ENCODE measurements around the gene CARD9.

Gene CARD9

DNA sequence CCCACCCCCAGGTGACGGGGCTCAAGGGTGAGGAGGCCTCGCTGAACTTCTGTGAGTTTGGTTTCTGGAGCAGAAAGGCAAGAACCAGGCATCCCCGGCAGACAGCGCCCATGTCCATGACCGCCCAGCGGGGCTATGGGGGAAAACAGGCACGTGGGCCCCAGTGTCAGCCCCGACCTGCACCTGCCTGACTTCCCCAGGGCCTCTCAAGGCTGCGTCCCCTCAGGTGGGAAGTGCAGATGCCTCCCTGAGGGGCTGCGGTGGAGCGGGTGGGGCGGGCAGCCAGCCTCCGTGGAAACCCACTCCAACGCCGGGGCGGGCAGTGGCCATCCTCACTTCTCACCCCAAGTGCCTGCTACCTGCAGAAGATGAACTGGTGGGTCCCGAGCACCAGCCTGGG is 6.9 kb upstream of the CARD9 start:
- DNase-seq (ENCODE audit: low spot score), result no peak

DNA sequence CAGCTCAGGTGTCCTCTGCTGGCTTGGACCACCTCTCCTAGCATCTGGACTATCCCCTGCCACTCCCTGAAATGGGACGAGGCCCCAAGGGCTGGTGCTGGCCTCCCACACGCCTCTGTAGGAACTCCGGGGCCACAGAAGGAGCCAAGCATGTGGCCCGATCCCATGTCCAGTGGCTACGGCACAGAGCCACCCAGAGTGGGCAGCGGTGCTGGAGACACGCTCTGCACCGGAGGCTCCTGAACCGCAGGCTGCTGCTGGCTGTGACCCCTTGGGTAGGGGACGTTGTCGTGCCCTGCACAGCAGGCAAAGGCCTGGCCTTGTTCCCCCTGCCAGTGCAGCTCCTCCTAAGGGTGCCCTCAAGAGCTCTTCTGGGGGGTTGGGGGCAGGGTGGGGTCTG is 6.4 kb upstream of the CARD9 start:
- no peak for DNase-seq (ENCODE audit: low spot score)

DNA sequence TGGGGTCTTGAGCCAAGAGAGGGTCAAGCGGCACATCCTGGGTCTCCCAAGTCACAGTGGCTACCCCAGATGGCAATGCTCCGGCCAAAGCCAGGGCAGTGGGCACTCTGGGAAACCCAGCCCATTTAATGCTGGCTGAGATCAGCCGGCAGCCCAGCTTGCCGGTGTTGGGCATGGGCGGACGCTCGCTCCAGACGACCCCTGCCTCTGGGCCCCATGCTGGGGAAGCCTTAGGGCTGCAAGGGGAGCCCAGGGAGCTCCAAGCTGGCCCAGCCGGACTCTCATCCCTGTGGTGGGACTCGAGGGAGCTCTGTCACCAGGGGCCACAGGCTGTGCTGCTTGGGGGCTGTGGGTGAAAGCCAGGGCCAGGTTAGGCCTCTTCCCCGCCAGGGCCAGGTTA is 5.9 kb upstream of the CARD9 start:
- DNase-seq (ENCODE audit: low spot score), result no peak

DNA sequence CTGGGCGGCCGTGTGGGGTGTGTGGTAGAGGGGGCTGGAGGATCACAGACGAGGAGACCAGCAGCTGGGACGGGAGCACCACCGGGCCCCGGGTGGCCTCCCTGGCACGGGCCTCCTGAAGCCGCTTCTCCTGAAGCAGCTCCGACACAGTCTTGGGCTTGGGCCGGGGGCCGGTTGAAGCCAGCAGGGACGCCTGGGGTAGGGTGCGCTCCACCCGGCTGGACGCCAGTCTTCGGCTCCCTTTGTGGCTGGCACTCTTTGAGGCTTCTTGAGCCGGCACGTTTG is 5.5 kb upstream of the CARD9 start:
- DNase-seq (ENCODE audit: low spot score), result no peak

DNA sequence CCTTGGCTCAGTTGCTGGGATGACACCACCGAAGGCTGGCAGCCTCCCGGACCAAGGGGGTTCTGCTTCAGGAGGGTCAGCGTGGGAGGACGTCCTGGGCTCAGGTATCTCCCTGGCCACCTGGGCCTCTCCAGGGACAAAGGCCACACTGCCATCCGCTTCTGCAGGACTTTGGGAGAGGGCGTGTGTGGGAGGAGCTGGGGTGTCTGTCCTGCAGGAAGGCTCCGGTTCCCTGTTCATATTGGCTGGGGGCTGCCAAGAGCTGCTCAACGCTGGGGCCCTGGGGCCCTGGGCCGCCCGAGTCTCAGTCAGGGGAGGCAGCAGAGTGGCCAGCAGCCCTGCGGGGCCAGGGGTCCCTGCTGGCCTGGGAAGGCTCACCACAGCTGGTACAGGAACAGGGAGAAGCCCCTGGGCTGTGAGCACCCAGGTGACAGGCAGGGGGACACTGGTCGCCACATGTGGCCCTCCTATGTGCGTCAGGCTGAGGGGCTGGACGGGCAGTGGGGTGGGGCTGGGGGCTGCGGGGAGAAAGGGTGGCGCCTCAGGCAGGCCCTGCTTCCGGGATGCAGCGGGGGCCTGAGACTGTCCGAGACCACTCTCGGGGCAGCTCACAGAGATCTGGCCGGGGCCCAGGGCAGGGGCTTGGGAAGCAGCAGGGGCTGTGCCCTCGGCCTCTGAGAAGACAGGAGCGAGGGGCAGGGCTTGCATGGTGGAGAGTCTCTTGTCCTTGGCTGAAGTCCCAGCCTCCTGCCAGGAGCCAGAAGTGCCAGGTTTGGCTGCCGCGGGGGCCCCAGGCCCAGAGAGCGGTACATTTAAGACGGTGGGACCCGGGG is 4.9 kb upstream of the CARD9 start:
- DNase-seq (ENCODE audit: low spot score), result no peak

DNA sequence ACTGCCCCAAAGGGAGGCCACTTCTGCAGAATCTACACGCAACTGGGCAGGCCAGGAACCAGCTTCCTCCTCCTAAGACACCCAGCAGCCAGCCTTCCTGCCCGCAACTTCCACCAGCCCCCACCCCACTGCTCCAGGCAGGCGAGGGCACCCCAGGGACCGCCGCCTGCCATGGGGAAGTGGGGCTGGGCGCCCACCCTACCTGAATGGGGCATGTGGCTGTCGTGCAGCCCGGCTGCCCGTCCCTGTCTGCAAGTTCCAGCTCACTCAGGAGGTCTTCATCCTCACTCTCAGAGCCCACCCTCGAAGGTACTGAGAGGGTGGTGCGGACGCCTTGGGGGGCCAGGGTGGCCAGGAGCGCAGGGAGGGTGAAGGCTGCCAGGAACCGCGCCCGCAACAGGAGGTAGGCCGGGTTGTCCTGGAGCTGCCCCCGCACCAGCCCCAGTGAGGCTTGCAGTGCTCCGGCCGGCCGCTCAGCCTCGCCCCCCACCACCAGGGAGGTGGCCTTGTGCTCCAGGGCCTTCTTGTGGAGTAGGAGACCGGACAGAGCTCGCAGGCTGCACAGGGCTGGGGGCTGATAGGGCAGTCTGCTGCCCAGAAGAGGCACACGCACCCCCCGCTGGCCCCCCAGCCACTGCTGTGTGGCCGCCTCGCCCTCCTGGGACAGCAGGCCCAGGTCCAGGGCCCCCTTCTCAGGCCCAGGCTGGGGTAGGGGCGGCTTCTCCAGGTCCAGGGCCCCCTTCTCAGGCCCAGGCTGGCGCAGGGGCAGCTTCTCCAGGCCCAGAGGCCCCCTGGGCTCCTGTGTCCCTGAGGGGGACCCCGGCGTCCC is 4.1 kb upstream of the CARD9 start:
- DNase-seq (ENCODE audit: low spot score), result no peak

DNA sequence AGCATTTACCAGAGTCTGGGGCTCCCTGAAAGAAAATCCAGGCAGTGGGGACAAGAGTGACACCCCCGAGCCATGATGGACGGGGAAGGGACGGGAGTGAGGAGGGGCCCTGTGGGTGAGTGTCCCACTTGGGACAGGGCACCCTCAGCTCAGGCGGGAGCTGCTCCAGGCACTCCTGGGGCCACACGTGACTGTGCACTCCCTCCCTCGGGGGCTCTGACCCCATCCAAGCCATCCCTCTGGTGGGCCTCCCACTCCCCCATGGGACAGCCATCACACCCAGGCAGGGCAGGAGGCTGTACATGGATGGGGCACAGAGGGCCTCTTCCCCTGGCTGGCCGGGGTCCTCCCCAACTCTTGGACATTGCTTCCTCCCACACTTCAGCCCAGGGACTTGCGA is 3.0 kb upstream of the CARD9 start:
- no peak for DNase-seq (ENCODE audit: low spot score)

DNA sequence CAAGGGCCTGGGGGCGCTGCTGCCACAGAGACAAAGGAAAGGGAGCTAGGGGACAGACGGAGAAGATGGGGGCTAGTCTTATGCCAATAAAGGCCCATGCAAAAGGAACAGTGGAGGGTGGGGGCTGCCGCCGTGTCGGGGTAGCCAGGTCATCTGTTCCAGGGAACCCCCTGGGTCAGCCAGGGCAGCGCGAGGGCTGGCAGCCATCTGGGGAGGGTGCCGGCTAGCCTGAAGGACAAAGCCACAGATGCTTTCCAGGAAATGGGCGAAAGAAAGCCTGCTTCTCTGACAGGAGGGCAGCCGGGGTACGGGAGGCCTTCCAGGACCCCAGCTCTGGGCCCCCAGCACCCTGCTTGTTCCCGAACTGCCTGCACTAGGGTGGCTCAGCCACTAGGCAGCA is 1.6 kb upstream of the CARD9 start:
- DNase-seq (ENCODE audit: low spot score), result no peak

DNA sequence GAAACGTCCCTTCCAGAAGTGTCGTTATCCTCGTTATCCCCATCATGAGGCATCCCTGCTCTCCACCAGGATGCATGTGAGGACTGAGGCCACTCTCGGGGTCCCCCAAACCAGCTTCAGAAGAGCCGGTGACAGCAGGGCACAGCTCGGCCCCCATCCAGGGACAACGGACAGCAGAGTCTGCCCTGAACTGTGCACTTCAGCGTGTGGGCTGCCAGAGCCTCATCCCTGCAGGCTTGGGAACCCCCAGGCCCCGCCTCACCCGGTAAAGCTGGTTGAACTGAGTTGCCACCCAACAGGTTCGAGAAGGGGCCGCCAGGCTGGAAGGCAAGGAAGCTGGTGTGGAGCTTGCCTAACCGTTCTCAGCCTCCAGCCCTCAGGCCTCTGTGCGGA is 710 bp upstream of the CARD9 start:
- no peak for DNase-seq (ENCODE audit: low spot score)

DNA sequence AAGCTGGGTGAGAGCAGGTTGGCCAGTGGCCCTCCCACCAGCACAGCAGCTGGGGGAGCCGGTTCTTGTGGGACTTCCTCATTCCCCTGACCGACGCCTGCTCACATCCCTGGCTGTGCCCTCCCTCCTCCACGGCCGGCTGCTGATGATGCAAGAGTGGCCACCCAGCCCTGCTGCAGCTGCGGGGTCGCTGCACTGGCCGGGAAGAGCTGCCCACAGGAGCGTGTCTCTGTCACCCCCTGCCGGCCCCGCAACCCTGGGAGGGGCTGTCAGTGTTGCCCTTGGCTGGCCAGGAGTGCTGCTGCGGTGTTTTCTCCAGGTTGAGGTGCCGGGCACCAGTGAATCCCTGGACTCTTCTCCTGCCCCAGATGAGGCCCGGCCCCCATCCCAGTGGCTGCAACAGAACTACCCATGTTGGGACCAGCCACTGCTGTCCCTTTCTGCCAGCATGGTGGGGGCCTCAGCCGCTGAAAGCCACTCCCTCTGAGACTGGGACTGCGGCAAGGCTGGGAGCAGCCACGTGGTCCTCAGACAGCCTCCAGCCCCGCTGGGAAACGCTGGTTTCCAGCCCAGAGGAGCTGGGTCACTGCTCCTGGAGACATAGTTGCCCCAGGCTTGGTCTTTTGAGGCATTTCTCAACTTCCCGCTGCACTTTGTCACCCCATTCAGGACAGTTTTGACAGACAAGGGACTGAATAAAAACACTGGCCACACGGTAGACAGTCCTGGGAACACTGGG is 739 bp downstream of the CARD9 start:
- DNase-seq (ENCODE audit: low spot score), result no peak

DNA sequence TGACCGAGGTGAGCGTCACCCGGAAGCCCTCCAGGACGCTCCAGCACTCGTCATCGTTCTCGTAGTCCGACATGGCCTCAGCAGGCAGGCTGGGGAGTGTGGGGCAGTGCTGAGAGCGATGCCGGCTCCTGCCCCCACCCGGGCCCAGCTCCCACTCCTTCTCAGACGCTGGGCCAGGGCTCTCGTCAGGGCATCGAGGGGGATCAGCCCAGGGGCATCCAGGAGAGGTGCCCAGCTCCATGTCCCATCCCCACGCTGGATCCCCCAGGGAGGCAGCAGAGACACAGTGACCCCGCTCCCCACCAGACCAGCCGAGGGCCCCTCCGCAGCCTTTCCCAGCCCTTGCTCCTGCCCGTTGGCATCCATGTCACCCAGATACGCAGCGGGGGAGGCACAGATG is 1.5 kb downstream of the CARD9 start:
- DNase-seq (ENCODE audit: low spot score), result no peak

DNA sequence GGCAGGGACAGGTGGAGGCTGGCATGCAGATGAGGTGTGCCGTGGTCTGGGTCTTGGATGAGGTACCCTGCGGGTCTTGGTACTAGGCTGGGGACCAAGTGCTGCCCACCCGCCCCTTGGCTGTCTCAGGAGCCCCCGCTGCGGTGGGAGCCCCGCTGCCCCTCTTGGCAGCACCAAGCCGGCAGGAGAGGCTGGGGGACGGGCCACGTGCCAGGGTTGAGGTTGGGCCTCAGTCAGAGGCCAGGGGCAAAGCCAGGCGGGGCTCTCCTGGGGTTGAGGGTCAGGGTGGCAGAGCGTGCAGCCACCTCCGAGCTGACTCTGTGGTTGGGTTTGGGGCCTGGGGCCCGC is 2.0 kb downstream of the CARD9 start:
- DNase-seq (ENCODE audit: low spot score), result no peak

DNA sequence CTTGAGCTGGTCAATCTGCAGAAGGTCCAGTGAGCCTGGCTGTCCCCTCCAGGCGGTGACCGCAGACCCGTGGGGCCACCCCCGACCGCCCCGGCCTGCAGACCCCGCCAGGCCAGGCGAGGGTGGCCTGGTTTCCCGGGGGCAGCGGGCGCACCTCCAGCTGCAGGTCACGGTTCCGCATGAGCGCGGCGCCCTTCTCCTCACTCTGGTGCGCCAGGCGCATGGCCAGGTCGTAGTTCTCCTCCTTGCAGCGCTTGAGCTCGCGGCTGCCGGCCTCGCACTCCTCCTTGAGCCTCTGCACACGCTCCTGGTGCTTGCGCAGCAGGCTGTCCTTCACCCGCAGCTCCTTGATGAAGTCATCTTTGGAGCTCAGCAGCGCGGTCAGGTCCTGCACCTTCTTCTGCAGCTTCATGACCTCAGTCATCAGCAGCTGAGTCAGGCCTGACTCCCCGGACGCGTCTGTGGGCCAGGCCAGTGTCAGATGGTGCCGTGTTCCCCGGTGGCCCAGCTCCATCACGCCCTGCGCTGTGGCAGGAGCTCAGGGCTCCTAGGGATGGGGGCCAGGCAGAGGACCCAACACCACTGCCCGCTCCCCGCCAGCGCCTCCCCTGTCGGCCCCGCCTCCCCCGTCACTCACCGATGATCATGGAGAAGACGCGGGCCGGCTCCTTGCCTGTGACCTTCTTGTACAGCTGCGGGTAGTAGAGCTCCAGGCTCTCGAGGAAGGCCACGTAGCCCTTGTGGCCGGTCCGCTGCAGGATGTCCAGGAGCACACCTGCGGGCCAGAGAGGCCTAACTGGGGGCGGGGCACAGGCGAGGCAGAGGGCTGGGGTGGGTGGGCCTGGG is 2.6 kb downstream of the CARD9 start:
- DNase-seq (ENCODE audit: low spot score), result no peak

DNA sequence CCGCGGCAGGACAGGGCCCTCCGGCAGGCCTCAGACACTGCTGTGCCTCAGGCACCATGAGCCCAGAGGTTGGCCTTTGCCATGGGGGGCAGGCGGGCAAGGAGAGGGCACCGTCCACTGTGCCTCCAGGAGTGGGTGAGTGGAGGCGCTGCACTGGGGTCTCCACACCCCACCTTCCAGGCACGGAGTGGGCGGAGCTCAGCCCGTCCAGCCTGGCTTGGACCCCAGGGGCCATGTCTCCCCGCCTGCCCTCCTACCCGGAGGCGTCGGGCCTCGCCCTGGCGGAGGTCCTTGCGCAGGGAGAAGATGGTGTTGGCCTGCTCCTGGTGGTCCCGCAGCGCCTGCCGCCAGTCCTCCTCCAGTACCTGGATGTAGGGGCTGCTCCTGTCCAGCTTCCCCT is 3.4 kb downstream of the CARD9 start:
- no peak for DNase-seq (ENCODE audit: low spot score)

DNA sequence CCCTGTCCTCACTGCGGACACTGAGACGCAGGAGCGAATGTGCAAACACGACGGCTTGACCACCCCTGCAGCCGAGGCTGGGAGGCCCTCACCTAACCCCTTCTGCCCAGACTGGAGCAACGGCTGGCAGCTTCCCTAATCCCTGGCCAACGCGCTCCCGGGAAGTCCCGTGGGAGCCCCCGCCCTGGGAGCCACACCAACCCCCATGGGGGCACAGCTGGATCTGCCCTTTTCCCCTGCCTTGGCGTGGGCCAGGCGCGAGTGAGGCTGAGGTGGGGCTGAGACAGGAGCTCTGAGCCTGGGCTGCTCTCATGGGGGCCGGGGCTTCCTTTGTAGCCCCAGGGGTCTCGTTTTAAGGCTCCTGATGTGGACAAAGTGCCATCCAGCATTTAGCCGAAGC is 5.3 kb downstream of the CARD9 start:
- no peak for DNase-seq (ENCODE audit: low spot score)

DNA sequence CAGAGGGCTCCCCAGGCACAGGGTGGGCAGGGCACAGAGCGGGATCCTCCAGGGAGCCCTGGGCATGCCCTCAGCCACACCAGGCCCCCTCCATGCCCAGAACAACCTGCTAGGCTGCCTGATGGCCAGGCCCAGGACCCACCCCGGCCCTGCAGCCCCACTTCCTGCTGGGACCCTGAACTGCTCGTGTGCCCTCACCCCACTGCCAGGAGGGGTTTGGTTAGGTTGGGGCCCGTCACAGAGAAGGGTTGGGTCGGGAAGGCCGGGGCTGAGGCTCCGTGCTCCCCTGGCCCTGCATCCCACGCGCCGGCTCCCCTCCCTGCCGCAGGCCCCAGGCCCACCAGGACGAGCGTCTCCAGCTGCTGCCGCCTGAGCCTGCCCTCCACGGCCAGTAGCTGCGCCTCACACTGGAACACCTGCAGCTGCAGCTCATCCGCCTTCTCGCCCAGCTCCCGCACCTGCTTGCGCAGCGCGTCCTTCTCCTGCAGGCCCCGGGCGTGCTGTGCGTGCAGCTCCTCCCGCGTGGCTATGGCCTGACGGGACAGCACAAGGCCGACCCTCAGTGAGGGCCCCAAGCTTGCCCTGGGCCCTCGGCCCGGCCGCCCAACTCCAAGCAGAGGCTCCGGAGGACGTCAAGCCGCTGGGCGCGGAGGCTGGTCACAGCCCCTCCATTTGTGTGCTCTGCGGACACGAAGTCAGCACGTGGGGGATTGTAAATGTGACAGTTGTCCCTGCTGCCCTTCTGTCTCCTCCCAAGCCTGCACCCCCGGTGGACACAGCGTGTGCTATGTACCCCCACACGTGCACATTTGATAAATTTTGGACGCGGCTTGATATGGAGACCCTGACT is 5.9 kb downstream of the CARD9 start:
- no peak for DNase-seq (ENCODE audit: low spot score)

DNA sequence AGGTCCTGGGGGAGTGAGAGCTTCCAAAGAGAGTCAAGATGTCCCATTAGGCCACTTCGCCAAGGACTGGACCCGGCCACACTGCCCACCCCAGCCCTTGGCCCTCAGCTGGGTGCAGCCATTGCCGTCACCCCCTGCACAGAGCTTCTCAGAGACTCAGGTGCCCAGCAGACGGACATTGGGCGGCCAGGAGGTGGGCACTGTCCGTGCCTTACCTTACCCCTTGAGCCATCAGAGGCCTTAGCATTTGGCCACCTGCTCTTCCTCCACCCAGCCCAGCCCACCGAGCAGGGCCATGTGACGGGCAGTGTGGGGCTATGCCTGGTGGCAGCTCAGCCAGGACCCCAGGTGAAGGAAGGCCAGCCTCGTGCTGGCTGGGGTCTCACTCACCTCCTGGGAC is 6.6 kb downstream of the CARD9 start:
- DNase-seq (ENCODE audit: low spot score), result no peak

DNA sequence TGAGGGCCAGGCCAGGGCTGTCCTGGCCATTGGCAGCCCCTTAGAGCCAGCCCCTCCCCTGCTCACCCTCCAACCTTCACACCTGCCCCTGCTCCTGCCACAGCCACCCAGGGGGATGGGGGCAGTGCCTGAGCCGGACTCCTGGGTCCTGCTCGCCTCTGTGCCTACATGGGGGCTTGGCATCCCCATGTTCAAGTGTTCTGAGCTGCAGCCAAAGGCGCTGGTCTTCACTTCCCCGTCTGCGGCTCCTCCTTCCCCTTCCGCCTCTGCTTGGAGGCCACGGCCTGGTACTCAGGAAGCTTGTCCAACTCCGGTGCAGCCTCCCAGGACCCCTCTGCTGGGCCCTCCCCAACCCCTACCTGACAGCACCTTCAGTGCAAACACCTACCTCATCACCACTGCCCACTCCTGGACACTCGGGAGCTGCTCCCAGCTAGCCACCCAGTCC is 7.7 kb downstream of the CARD9 start:
- DNase-seq (ENCODE audit: low spot score), result no peak

DNA sequence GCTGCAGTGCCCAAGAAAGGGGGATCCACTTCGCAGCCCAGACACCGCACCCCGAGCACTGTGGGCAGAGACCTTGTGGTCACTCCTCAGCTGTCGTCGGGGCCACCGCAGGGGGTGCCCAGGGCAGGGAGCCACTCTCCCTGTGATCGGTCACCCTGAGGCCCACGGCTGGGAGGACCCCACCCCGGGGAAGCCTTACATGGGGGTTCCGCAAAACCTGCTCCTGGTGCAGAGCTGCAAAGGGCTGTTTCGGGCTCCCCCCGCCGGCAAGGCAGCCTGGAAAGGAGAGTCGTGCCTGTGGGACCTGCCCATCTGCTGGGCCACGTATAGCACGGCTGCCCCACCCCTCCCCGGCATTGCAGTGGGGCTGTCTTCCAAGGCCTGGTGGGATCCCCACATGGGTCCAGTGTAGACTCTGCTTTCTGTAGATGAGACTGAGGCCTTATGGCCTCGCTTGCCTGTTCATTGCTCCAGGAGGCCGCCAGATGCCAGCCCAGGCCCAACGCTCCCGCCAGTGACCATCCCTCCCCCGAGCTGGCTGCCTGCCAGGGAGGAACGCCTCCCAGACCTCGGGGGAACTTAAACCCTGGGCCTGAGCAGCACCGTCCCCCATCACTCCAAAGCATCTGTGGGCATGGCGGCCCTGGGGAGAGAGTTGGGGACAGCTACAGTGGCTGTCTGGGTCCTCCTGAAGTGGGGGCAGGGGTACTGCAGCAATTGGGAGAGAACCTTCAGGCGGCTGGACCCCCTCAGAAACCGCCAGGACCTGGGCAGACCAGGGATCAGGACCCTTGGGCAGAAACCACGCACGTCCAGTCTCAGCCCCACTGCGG is 8.3 kb downstream of the CARD9 start:
- no peak for DNase-seq (ENCODE audit: low spot score)

Measured in ecto neural progenitor cell (in vitro differentiated cells).